ENCODE data around the gene CFAP251. TPM values are rescaled to one million over a fixed set of nuclear protein-coding genes. Genes with fewer than 3 reads are reported as not detected.

CFAP251 gene
- total RNA-seq, 4 donors from 2014 or later = 0.66 to 1.9 (median 0.87) TPM

DNA sequence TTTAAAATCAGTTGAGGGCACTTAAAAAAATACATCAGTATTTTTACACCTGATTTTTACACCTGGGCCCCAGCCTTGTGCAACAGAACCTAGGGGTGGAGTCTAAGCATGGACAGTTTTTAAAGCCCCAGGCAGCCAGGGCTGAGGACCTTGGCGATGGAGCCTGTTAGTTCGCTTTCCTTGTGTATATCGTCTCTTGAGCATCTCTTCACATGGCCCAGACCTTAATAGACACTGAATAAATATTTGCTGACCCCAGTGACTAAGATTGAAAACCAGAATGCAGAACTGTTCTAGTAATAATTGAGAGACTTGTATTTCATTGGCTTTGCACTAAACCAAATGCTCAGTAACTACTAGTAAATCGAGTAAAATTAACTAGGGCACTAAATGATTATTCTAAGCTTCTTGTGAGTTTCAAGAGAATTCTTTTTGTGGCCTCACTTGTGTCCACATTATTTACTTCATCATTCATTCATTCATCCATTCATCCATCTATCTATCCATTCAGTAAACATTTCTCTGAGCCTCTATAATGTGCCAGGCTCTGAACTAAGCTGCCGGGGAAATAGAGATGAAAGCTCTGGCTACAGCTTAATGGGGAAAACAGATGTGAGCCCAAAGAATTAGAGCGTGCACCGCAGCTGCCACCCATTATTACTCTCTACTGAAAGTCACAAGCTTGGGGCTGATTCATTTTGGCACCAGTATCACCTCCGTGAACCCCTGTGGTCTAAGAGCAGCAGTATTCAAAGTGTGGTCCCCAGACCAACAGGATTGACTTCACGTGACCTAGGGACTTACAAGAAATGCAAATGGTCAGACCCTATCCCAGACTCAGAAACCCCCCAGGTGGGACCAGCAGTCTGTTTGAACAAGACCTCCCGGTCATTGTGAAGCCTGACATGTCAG lies 72.6 kb downstream of the CFAP251 start:
- TF ChIP-seq POLR2AphosphoS5 (IDR thresholded peaks at IDR 0.05) = no peak
- TF ChIP-seq EP300 (IDR thresholded peaks at IDR 0.05) = no peak
- TF ChIP-seq CTCF (IDR thresholded peaks at IDR 0.05) = no peak
- no peak for TF ChIP-seq POLR2A (IDR thresholded peaks at IDR 0.05; ENCODE audit: low read depth)
- no peaks in the 10 kb centered on the region for H3K27me3 ChIP-seq
- no peaks in the 10 kb centered on the region for H3K9me3 ChIP-seq
- no peak overlapping the region for H3K27ac ChIP-seq (replicated peaks in 1 of 4)
- no peaks in the 10 kb centered on the region for H3K36me3 ChIP-seq
- H3K4me3 ChIP-seq = no peak overlapping the region
- no peak for DNase-seq (ENCODE audit: extremely low spot score)
- WGBS = 70% methylated on average over 8 of the region's 10 CpGs
- intact Hi-C loops (cut with DNase I) = no loop called here
- H3K4me1 ChIP-seq = no peaks in the 10 kb centered on the region

GRCh38 chr12:121992059-121992879 lies 73.9 kb downstream of the CFAP251 start:
- Histone ChIP-seq H3K4me3 (no peak overlapping the region), H3K27me3 (no peaks in the 10 kb centered on the region), H3K9me3 (no peaks in the 10 kb centered on the region), H3K36me3 (no peaks in the 10 kb centered on the region), H3K4me1 (peaks cover 0 to 11% (median 0%) of the 10 kb centered on the region in 4 donors), H3K27ac (replicated peaks in 1 of 4) (no peak overlapping the region)
- intact Hi-C loops (cut with DNase I) = no loop called here
- no peak for TF ChIP-seq POLR2A (IDR thresholded peaks at IDR 0.05; ENCODE audit: low read depth)
- no peak for TF ChIP-seq EP300 (IDR thresholded peaks at IDR 0.05)
- no peak for TF ChIP-seq CTCF (IDR thresholded peaks at IDR 0.05)
- no peak for TF ChIP-seq POLR2AphosphoS5 (IDR thresholded peaks at IDR 0.05)
- 83% methylated on average over 21 of the region's 21 CpGs for WGBS
- DNase-seq (ENCODE audit: extremely low spot score) = no peak

GRCh38 chr12:121996050-121996944 lies 77.9 kb downstream of the CFAP251 start:
- WGBS = 57% methylated on average over 9 of the region's 9 CpGs
- H3K4me1 ChIP-seq = peaks cover 0 to 11% (median 0%) of the 10 kb centered on the region in 4 donors
- H3K4me3 ChIP-seq = no peak overlapping the region
- intact Hi-C loops (cut with DNase I) = no loop called here
- H3K27me3 ChIP-seq = no peaks in the 10 kb centered on the region
- no peaks in the 10 kb centered on the region for H3K36me3 ChIP-seq
- no peak for DNase-seq (ENCODE audit: extremely low spot score)
- peaks cover 0 to 7% (median 0%) of the 10 kb centered on the region in 4 donors for H3K9me3 ChIP-seq
- H3K27ac ChIP-seq (replicated peaks in 1 of 4) = no peak overlapping the region
- no peak for TF ChIP-seq POLR2AphosphoS5 (IDR thresholded peaks at IDR 0.05)
- no peak for TF ChIP-seq POLR2A (IDR thresholded peaks at IDR 0.05; ENCODE audit: low read depth)
- TF ChIP-seq CTCF (IDR thresholded peaks at IDR 0.05) = no peak
- TF ChIP-seq EP300 (IDR thresholded peaks at IDR 0.05) = no peak

- Histone ChIP-seq H3K4me1 (peaks cover 0 to 11% (median 0%) of the 10 kb centered on the region in 4 donors), H3K27me3 (no peaks in the 10 kb centered on the region), H3K9me3 (peaks cover 0 to 7% (median 0%) of the 10 kb centered on the region in 4 donors), H3K36me3 (no peaks in the 10 kb centered on the region), H3K27ac (replicated peaks in 1 of 4) (no peak overlapping the region), H3K4me3 (no peak overlapping the region)
- intact Hi-C loops (cut with DNase I) = no loop called here
- DNase-seq (ENCODE audit: extremely low spot score) = no peak
- TF ChIP-seq CTCF (IDR thresholded peaks at IDR 0.05) = no peak
- no peak for TF ChIP-seq POLR2AphosphoS5 (IDR thresholded peaks at IDR 0.05)
- TF ChIP-seq EP300 (IDR thresholded peaks at IDR 0.05) = no peak
- TF ChIP-seq POLR2A (IDR thresholded peaks at IDR 0.05; ENCODE audit: low read depth) = no peak
- 86% methylated on average over 13 of the region's 13 CpGs for WGBS
Measured at GRCh38 chr12:121996945-121997612, 78.7 kb downstream of the CFAP251 start.
